GM18517 (cell line): ENCODE results near the gene NPHP4.
A peak's percentile ranks its signal among the peaks of the same experiment; 100 is the strongest.

Source experiments
- ATAC-seq: cut with Tn5 transposase; IDR thresholded peaks from one replicate; pipeline ENCODE4 v1.9.1; 2021; ENCODE audit warnings: mild to moderate bottlenecking, moderate library complexity; ENCODE audit not compliant: unreplicated experiment

The NPHP4 gene

GRCh38 chr1:5992026-5992813 lies at the start of gene NPHP4:
NPHP4 (minus strand) TSS chr1:5992425; CDS start chr1:5986289, 6,136 bp downstream.
- ATAC-seq, result peak; percentile 89

DNA sequence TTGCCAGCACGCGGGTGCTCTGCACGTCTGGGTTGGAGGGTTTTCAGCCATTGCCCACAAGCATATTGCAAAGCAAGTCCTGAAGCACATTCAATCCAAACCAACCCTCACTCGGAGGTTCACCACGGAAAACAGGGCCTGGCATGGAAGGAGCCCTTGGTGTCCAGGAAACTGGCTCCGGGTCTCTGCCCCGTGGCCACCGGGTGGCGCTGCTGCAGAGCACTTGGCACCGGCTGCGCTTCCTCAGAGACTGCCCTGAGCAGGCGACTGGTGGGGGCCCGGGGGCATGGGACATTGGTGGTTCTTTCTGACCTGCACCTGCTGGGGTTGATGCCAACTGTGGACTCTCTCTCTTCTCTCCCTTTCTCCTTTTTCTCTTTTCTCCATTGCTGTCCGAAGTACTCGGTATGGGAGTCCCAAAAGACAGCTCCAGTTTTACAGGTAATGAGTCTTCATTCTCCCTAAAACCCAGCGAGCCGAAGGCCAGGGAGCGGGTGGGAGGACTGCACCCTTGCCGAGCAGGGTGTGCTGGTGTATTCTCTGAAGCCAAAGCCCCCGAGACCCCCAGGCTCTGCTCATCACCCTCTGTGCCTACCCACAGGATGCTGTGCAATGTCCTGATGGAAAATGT lies 49.3 kb upstream of the NPHP4 start:
- ATAC-seq, result no peak

DNA sequence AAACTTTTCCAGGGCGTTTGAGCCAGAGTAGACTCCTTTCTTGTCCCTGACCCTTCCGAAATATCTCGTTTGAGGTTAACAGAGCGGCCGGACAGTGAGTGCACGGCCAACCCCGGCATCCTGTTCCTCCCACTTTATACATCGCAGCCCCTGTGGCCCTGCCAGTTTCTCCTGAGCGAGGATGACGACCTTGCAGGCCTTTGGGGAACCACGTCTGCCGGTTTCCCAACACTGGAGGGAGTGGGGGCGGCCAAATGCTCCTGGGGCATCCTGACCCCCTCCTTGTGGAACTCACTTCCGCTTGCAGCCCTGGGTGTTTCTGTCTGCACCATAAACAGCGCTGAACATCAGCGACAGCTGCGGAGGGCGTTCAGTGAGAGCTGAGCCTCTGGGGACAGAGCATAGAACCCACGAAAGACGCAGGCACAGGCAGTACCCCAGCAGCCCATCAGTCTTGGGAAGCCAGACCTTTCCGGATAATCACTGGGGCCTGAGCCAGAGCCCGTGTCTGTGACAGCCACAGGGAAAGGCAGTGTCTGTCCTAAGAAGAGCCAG lies 48.7 kb upstream of the NPHP4 start:
- ATAC-seq, result no peak

DNA sequence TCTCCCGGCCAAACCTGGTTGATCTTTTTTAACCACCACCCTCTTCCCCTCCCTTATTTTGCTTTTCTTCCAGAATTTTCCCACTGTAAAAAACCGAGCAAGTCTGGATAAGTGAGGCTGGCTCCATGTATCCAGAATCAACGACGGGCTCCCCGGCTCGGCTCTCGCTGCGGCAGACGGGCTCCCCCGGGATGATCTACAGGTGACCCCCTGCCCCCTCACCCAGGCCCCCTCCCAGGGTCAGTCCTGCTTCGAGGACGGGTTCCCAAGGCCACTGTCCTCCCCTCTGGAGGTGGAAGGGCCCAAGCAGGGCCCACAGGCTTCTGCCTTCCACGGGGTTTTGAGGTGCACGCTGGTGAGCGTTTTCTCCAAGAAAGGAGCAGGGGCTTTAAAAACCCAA lies 48.2 kb upstream of the NPHP4 start:
- no peak for ATAC-seq

GRCh38 chr1:6039031-6039430 lies 46.8 kb upstream of the NPHP4 start:
- no peak for ATAC-seq

GRCh38 chr1:6038603-6039002 lies 46.4 kb upstream of the NPHP4 start:
- ATAC-seq, result no peak

GRCh38 chr1:6037338-6037762 lies 45.1 kb upstream of the NPHP4 start:
- no peak for ATAC-seq

- ATAC-seq, result no peak
These were observed 43.5 kb upstream of the NPHP4 start for GRCh38 chr1:6035719-6036118.

DNA sequence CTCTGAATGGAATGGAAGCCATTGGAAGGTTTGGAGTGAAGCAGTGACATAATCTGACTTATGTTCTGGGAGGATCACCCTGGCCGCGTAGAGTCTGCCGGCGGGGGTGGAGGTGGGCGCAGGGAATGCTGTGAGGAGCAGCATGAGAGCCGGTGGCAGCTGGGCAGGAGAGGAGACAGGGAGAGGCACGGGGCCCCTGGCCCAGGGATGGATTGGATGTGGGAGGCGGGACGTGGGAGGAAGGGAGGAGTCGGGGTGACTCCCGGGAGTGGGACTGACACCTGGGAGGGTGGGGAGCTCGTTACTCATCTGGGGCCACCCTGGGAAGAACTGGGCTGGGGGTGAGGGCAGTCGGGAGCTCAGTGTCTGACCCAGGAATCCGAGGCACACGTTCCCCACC lies 43.1 kb upstream of the NPHP4 start:
- no peak for ATAC-seq

DNA sequence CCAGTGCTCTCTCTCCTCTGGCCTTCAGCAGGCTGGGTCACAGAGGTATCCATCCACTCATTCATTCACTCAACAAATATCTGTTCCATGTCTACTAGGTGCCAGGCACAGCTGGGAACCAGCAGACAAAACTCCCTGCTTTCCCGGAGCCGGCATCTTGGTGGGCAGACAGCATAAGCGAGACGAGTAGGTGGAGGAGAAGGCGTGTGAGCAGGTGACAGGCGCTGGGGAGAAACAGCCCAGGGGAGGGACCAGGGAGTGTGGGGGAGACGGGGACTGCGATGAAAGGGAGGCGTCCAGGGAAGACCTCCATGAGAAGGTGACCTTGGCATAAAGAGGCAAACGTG lies 42.5 kb upstream of the NPHP4 start:
- ATAC-seq, result no peak

- ATAC-seq, result no peak
These were observed 41.9 kb upstream of the NPHP4 start for GRCh38 chr1:6033986-6034749.

GRCh38 chr1:6033124-6033523 lies 40.9 kb upstream of the NPHP4 start:
- no peak for ATAC-seq

DNA sequence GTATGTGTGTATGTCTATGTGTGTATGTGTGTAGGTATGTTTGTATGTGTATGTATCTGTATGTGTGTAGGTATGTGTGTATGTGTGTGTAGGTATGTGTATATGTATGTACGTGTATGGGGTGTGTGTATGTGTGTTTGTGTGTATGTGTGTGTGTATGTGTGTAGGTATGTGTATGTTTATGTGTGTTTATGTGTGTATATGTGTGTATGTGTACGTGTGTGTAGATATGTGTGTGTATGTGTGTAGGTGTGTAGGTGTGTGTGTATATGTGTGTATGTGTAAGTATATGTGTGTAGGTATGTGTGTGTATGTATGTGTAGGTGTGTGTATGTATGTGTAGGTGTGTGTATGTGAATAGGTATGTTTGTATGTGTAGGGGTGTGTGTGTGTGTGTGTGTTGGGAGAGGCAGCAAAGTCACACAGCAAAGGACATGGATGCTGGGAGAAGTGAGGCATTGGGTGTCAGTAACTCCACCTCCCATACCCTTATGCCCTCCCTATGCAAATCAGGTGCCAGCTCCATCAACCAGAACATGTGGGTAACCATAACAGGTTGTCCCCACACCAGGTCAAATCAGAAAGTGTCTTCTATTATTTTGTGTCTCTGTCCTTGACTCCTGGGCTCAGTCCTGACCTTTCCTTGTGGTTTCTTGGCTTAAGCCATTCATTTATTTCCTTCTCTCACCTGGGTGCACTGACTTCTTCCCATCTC lies 38.5 kb upstream of the NPHP4 start:
- ATAC-seq, result no peak

- no peak for ATAC-seq
These were observed 37.9 kb upstream of the NPHP4 start for GRCh38 chr1:6030132-6030531.

GRCh38 chr1:6029351-6029750 lies 37.1 kb upstream of the NPHP4 start:
- no peak for ATAC-seq

DNA sequence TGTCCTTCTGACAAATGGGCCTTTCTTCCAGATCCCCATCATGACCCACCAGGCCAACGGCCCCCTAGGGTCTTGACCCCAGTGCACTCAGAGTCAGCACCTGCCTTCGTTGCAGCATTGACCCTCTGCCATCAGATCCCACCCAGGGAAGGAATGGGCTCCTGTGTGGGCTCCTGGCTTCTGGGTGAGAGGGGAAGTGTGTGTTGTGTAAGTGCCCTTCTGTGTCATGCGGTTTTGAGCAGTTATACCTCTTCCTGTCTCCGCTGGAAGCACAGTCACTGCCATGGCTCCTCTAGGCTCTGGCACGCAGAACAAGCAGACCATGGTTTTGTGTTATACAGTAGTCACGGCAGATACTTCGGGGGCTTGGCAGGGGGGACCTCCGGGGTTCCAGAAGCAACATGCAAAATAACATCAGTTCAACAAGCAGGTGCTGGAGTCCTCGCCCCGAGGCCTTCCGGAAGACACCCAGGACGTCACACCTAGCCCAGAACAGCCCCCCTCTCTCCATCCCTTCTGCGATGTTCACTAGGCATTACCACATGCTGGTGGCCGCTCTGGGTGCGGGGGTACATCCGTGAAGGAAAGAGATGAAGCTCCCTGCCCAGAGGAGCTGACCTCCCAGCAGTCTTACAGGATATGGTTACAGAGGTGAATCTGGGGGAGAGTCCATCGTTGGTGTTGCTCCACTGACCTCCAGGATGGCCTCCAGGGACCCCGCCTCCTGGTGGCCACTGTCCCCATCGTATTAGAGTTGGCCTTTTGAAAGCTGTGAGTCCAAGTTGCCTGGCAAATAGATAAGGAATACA lies 36.0 kb upstream of the NPHP4 start:
- no peak for ATAC-seq

GRCh38 chr1:6027591-6027990 lies 35.4 kb upstream of the NPHP4 start:
- ATAC-seq, result no peak

GRCh38 chr1:6026095-6026809 lies 34.0 kb upstream of the NPHP4 start:
- ATAC-seq, result peak; percentile 65

DNA sequence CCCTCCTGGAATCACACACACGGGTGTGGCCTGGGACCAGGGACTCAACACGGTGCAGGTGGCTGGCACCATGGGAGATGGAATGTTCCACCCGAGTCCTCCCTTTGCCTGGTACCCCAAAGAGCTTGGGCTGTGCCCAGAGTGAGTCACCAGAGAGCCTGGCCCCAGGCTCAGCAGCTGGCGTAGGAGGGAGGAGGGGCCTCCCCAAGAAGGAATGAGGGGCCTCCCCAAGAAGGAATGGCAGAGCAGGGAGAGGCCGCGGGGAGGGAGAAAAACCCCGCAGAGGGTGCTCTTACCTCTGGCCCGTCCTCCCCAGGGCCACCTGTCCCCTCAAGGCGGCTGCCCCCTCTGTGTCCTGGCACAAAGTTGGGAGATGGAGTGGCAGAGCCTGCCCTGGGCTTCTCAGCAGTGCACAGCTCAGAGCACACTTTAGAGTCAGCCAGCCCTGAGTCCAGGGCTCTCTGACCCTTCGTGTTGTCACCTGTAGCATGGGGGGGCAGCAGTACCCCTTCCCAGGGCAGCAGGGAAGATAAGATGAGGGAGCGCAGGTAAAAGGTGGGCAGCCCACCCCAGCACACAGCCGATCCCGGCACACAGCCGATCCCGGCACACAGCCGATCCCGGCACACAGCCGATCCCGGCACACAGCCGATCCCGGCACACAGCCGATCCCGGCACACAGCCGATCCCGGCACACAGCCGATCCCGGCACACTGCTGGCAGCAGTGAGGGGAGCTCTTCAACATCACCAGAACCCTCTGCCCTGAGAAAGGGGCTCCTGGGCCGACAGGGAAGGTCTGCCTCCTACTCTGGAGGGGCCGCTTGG lies 33.3 kb upstream of the NPHP4 start:
- ATAC-seq, result no peak
